ENCODE results near the gene ABTB2.

ABTB2 gene

DNA sequence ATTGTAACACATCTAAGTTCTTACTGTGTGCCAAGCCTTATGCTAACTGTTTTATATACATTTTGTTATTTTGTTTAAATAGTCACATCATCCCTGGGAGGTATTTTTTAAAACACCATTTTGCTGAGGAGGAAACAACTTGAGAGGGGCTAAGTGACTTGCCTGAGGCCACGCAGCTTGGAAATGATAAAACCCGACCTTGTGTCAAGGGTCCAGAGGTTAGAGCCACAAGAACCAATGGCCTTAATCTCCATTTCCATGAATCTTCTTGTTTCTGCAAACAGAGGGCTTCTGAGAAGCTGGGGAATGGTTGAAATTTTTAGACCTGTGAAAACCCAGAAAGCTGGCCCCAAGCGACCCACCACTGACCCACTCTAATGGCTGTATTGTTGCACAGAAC is 16.7 kb downstream of the ABTB2 start:
- no peak for DNase-seq

DNA sequence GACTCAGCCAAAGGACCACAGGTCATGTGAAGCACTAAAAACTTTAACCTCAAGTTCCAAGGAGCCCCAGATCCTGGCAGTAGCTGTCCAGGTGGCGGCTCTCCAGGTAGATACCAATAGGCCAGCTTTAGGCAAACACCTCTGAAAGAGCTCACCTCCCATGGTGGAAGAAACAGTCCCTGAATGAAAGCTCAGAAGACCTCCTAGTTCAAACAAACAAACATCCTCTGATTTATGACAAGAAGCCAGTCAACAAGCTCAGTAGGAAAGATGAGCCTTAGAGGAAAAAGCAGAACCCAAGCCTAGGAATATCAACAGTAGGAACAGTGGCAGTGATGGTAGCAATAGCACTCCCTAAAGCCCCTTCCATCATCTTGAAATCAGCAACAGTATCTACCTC is 17.2 kb downstream of the ABTB2 start:
- no peak for DNase-seq

DNA sequence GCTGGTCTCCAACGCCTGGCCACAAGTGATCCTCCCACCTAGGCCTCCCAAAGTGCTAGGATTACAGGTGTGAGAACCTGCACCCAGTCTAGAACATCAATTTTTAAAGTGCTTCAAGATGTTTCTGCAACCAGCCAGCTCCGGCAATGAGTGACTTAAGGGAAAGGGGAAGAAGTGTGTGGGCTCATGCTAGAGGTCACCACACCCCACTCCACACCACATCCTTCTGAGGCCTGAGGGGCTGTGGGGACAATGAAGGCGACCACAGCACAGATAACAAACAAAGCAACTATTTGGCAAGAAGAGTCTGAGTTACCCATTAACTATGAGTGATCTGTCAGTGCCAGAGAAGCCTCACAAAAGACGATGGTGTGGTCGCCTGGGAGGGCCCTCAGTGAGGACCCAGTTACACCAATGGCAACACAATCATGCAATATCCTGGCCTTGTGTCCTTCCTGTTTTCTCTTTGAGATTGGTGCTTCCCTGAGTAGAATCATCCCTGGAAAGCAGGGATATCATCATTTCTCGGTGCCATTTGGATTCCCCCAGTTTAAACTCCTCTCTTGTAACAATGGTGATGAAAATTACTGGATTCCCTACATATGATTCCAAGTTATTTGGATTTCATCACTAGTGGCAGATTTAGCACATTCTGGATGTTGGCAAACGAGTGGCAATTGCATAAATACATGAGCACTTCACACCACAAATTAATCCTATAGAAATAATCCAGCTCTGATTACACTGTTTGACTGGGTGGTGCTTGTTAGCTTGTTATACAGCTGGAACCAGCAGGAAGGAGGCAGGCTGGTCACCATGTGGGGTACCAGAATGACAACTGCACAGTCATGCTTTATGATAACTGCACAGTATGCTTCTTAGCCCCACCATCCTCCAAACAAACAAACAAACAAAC is 18.4 kb downstream of the ABTB2 start:
- DNase-seq = no peak

GRCh38 chr11:34337016-34337415 is 20.8 kb downstream of the ABTB2 start:
- no peak for DNase-seq

- DNase-seq = no peak
Observed at GRCh38 chr11:34335801-34336200, 22.0 kb downstream of the ABTB2 start.

- no peak for DNase-seq
Observed at GRCh38 chr11:34335331-34335730, 22.5 kb downstream of the ABTB2 start.

- DNase-seq = no peak
Observed at GRCh38 chr11:34333787-34334186, 24.0 kb downstream of the ABTB2 start.

DNA sequence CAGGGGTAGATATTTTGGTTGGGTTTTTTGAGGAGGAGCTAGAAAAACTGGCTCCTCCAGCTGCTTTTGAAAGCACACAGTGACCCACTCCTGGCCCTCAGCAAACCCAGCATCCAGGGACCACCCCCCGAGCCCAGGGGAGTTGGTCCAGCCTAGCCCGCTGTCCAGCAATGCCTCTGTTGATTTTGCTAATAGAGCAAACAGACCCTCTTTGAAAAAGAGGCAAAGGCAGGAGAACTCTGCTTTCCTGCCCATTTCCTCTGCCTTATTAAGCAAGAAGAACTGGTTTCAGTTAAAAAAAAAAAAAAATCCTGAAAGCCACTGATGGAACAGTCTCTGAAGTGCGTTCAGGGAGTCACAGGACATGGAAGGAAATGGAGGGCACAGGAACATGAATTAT is 25.3 kb downstream of the ABTB2 start:
- no peak for DNase-seq

DNA sequence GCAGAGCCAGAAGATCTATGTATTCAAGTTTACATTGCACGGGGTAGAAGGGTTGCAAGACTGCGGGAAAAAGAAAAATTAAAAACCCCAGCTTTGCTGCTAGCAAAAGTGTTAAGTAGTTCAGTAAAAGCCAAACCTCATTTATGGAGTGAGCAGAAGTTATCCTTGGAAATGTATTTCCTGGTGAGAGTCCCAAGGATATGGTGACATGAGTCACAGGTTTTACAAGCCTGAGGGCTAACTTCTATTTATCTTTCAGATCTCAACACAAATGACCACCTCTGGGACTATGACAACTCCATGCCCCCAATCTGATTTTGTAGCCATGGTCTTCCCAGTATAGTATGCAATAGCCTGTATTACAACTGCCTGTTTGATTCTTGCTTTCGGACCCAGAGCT is 26.1 kb downstream of the ABTB2 start:
- DNase-seq = no peak

DNA sequence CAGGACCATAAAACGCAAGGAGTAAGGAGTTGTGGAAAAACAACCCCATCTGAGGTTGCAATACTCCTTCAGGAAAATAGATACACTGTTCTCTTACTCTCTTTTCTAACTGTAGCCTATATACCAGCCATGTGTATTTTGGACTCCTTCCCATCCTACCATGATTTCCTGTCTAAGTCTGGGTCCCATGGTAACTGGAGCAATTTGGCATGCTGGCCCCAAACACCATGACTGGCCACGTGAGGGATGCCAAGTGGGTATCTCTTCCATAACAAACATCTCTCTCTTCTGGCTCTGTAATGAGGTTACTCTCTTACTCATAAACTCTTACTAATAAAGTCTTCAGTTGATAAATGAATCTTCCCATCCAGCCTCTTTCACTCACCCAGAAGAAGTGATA is 26.5 kb downstream of the ABTB2 start:
- DNase-seq = no peak

GRCh38 chr11:34330653-34331052 is 27.2 kb downstream of the ABTB2 start:
- DNase-seq = no peak

GRCh38 chr11:34329876-34330275 is 27.9 kb downstream of the ABTB2 start:
- no peak for DNase-seq

DNA sequence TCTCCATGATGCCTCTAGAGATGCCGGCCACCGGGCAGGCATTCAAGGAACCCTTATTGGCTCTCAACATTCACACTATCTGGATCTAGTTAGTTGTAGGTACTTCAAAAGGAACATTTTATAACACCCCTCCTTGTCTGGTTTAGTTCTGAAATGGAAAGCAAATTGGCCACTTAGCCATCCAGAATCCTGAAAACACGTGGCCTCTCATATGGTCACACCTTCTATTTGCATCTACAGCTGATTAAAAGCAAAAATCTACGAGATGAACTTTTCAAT is 29.2 kb downstream of the ABTB2 start:
- DNase-seq = no peak

DNA sequence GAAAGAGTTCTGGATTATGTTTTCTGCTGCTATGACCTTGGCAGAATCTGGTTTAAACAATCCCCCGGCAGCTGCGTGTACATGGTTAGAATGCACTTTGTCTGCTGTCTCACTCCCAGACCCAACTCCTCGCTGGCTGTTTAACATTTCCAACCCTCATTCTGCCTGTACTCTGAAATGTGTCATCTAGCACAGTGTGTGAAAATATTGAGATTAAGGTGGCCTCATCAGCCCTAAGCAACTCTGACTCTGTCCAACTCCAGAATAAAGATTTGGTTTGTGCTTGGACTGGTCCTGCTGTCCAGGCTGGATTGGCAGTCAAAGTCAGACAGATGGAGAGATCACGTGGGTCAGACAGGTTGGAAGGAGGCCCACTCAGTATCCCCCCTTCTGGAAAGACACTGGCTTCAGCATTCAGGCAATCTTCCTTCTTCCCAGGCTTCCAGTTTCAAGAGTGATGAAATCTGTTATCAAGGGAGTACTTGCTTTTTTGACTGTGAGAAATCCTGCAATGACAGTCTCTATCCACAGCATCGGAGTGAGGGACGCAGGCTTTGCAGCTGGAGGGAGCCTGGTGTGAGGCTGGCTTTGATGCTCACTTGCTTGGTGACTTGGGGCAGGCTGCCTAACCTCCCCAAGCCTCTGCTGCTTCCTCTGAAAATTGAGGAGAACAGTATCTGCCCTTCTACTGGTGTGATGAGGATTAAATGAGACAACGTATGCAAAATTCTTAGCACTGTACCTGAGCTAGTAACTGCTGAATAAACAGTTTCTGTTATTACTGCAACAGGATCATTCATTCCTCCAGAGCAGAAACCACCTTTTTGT is 29.8 kb downstream of the ABTB2 start:
- no peak for DNase-seq

DNA sequence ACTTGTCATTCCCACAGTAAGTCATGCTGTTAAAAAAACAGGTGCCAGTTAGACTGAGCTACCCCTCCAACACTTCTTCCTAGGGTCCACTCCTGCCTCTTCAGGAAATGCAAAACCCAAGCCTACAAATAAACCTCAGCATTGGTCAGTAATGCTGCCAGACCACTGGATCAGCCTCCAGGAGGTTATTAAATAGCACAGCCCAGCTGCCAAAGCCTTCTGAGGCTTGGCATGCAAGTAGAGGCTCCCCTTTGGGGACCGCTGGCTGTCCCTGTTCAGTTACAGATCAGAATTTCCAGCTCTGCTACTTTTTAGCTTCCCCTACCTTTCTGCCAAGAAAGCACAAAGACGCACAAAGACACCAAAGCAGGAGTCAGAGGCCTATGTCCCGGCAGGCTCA is 33.3 kb downstream of the ABTB2 start:
- DNase-seq = no peak

DNA sequence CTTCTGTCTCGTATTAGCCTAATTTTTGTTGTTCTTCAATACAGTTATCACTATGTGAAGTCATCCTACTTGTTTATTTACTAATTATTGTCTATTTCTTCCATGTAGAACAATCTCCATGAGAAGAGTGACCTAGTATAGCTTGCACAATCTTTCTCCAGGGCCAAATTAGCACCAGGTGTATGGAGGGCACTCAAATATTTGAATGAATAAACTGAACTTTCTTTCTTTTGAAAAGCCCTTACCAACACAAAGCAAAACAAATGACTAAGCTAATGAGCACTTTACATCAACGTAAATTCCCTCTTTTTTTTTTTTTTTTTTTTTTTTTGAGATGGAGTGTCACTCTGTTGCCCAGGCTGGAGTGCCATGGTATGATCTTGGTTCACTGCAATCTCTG is 34.2 kb downstream of the ABTB2 start:
- DNase-seq = no peak

GRCh38 chr11:34318111-34319037 is 39.4 kb downstream of the ABTB2 start:
- no peak for DNase-seq

GRCh38 chr11:34317666-34318065 is 40.1 kb downstream of the ABTB2 start:
- no peak for DNase-seq

GRCh38 chr11:34317036-34317360 is 40.8 kb downstream of the ABTB2 start:
- DNase-seq = no peak

DNA sequence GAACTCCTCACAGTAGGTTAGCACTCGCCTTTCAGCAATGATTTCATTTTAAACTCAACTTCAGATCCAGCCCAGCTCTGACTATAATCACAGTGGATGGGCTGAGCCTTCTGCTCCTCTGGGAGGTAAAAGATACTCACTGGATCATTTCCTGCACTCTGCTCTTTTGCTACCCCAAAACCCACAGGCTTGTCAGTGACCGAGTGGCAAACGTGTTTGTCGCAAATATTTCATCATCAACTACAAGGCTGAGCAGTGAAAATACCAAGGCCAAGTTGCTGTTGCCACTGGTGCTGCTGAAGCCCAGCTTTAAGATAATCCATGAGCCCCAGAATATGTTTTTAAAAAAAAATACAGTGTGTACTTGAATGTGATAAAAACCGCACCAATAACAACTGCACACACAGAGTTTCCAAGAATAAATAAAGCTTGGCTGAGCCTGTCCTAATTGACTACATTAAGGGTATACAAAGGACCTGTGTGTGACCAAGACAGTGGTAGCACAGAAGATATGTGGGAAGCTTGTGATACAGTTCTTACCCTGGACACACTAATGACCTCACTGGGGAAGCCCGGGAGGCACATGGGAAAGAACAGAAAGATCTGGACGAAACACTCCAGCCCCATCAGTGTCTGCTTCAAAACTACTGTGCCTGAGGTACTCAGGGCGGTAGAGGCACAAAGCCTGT is 41.3 kb downstream of the ABTB2 start:
- no peak for DNase-seq

DNA sequence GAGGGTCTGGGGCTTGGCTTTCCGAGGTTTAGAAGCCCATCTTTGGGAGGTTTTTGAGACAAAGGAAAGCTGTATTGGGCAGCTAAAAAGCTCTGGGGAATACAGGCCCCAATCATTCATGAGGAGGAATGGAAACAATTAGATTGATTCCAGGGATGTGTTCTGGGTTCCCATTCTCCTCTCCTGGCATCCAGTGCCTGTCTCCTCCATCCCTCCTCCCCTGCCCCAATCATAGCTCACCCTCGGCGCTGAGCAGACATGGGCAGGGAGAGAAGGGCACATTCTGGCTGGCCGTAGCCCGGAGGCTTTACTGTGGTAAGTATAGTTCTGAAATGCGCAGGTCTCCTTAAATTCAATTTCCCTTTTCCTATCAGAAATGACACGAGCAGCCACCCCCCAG is 42.4 kb downstream of the ABTB2 start:
- DNase-seq = no peak

GRCh38 chr11:34314936-34315335 is 42.9 kb downstream of the ABTB2 start:
- no peak for DNase-seq

- no peak for DNase-seq
Observed at GRCh38 chr11:34314176-34314575, 43.6 kb downstream of the ABTB2 start.

Data from activated CD8-positive, alpha-beta memory T cell treated with anti-CD3 and anti-CD28 coated beads, Interleukin-2, amount 50 U/mL, for 48 hours (primary cell).